ENCODE data around the gene UFSP1.

The UFSP1 gene

GRCh38 chr7:100884736-100885439 is 4.6 kb downstream of the UFSP1 start:
- Histone ChIP-seq H3K27me3 (no peaks in the 10 kb centered on the region), H3K4me3 (peak overlapping the region; percentile 26; the same call in 1 of the 2 replicates), H3K27ac (peak overlapping the region; percentile 8), H3K4me1 (peaks cover 83% of the 10 kb centered on the region), H3K36me3 (peaks cover 88% of the 10 kb centered on the region), H3K4me2 (peak overlapping the region; percentile 99), H3K9ac (peak overlapping the region; percentile 65), H3K9me3 (no peaks in the 10 kb centered on the region), H4K20me1 (peaks cover 91% of the 10 kb centered on the region)
- no peak for TF ChIP-seq Cebpa-rat (IDR thresholded peaks at IDR 0.05)

GRCh38 chr7:100882785-100883526 is 6.6 kb downstream of the UFSP1 start:
- peaks cover 98% of the 10 kb centered on the region for H4K20me1 ChIP-seq
- H3K4me2 ChIP-seq, result peak overlapping the region; percentile 99
- H3K9ac ChIP-seq, result peak overlapping the region; percentile 64

GRCh38 chr7:100882201-100882600 is 7.3 kb downstream of the UFSP1 start:
- H3K4me3 ChIP-seq, result no peak overlapping the region
- no peaks in the 10 kb centered on the region for H3K27me3 ChIP-seq
- no peaks in the 10 kb centered on the region for H3K9me3 ChIP-seq
- no peak overlapping the region for H3K4me2 ChIP-seq
- H3K36me3 ChIP-seq, result peaks cover 100% of the 10 kb centered on the region
- H3K9ac ChIP-seq, result peak overlapping the region; percentile 64; the same call in 1 of the 2 replicates
- TF ChIP-seq Cebpa-rat (IDR thresholded peaks at IDR 0.05), result no peak
- H3K4me1 ChIP-seq, result peaks cover 90% of the 10 kb centered on the region
- H3K27ac ChIP-seq, result no peak overlapping the region
- H4K20me1 ChIP-seq, result peaks cover 100% of the 10 kb centered on the region

More at GRCh38 chr7:100882785-100883526, 6.6 kb downstream of the UFSP1 start:
- Histone ChIP-seq H3K9me3 (no peaks in the 10 kb centered on the region), H3K27me3 (no peaks in the 10 kb centered on the region), H3K27ac (peak overlapping the region; percentile 57), H3K4me3 (no peak overlapping the region), H3K4me1 (peaks cover 90% of the 10 kb centered on the region), H3K36me3 (peaks cover 97% of the 10 kb centered on the region)
- no peak for TF ChIP-seq Cebpa-rat (IDR thresholded peaks at IDR 0.05)

GRCh38 chr7:100881136-100881535 is 8.4 kb downstream of the UFSP1 start:
- Histone ChIP-seq H4K20me1 (peaks cover 100% of the 10 kb centered on the region), H3K4me2 (no peak overlapping the region), H3K4me1 (peaks cover 90% of the 10 kb centered on the region), H3K9me3 (no peaks in the 10 kb centered on the region), H3K27me3 (no peaks in the 10 kb centered on the region), H3K36me3 (peaks cover 100% of the 10 kb centered on the region), H3K9ac (peak overlapping the region; percentile 38; the same call in 1 of the 2 replicates), H3K4me3 (no peak overlapping the region), H3K27ac (no peak overlapping the region)
- TF ChIP-seq Cebpa-rat (IDR thresholded peaks at IDR 0.05), result no peak

GRCh38 chr7:100880645-100881044 is 8.9 kb downstream of the UFSP1 start:
- Histone ChIP-seq H3K9me3 (no peaks in the 10 kb centered on the region), H3K36me3 (peaks cover 98% of the 10 kb centered on the region), H3K27ac (no peak overlapping the region), H3K4me2 (no peak overlapping the region), H4K20me1 (peaks cover 100% of the 10 kb centered on the region), H3K4me3 (no peak overlapping the region), H3K4me1 (peaks cover 88% of the 10 kb centered on the region), H3K27me3 (no peaks in the 10 kb centered on the region), H3K9ac (0 out of 2 replicates have a peak overlapping the region, but pooled peaks have one; percentile 29)
- TF ChIP-seq Cebpa-rat (IDR thresholded peaks at IDR 0.05), result no peak

GRCh38 chr7:100879685-100880261 is 9.7 kb downstream of the UFSP1 start:
- no peaks in the 10 kb centered on the region for H3K9me3 ChIP-seq
- H3K9ac ChIP-seq, result peak overlapping the region; percentile 2; the same call in 1 of the 2 replicates
- H3K27ac ChIP-seq, result no peak overlapping the region
- H3K4me3 ChIP-seq, result no peak overlapping the region
- no peaks in the 10 kb centered on the region for H3K27me3 ChIP-seq
- no peak for TF ChIP-seq Cebpa-rat (IDR thresholded peaks at IDR 0.05)
- peaks cover 80% of the 10 kb centered on the region for H3K4me1 ChIP-seq
- H3K4me2 ChIP-seq, result peak overlapping the region; percentile 11; the same call in 1 of the 2 replicates
- H4K20me1 ChIP-seq, result peaks cover 96% of the 10 kb centered on the region
- H3K36me3 ChIP-seq, result peaks cover 89% of the 10 kb centered on the region

GRCh38 chr7:100878685-100879084 is 10.8 kb downstream of the UFSP1 start:
- Histone ChIP-seq H3K4me2 (peak overlapping the region; percentile 87), H3K27ac (no peak overlapping the region), H4K20me1 (peaks cover 85% of the 10 kb centered on the region), H3K9me3 (no peaks in the 10 kb centered on the region), H3K4me1 (peaks cover 79% of the 10 kb centered on the region), H3K36me3 (peaks cover 87% of the 10 kb centered on the region), H3K9ac (peak overlapping the region; percentile 60), H3K27me3 (no peaks in the 10 kb centered on the region), H3K4me3 (no peak overlapping the region)
- no peak for TF ChIP-seq Cebpa-rat (IDR thresholded peaks at IDR 0.05)

GRCh38 chr7:100878013-100878412 is 11.5 kb downstream of the UFSP1 start:
- Histone ChIP-seq H3K9ac (no peak overlapping the region), H4K20me1 (peaks cover 79% of the 10 kb centered on the region), H3K4me3 (no peak overlapping the region), H3K9me3 (no peaks in the 10 kb centered on the region), H3K4me1 (peaks cover 72% of the 10 kb centered on the region), H3K4me2 (peak overlapping the region; percentile 87), H3K36me3 (peaks cover 87% of the 10 kb centered on the region), H3K27me3 (no peaks in the 10 kb centered on the region), H3K27ac (no peak overlapping the region)
- TF ChIP-seq Cebpa-rat (IDR thresholded peaks at IDR 0.05), result no peak

GRCh38 chr7:100875356-100875751 is 14.2 kb downstream of the UFSP1 start:
- Histone ChIP-seq H3K27me3 (no peaks in the 10 kb centered on the region), H3K36me3 (peaks cover 87% of the 10 kb centered on the region), H3K9me3 (no peaks in the 10 kb centered on the region), H3K4me2 (peak overlapping the region; percentile 87), H3K4me1 (peaks cover 56% of the 10 kb centered on the region), H3K9ac (peak overlapping the region; percentile 98), H4K20me1 (peaks cover 52% of the 10 kb centered on the region), H3K27ac (peak overlapping the region; percentile 97), H3K4me3 (peak overlapping the region; percentile 95)
- TF ChIP-seq Cebpa-rat (IDR thresholded peaks at IDR 0.05), result no peak
